ENCODE measurements around the gene DCXR.

The DCXR gene

GRCh38 chr17:82083009-82083408, 45.5 kb upstream of the DCXR start:
- no peak overlapping the region for H3K4me3 ChIP-seq (ENCODE audit: low read depth, low read length)
- TF ChIP-seq, protein P1, sequence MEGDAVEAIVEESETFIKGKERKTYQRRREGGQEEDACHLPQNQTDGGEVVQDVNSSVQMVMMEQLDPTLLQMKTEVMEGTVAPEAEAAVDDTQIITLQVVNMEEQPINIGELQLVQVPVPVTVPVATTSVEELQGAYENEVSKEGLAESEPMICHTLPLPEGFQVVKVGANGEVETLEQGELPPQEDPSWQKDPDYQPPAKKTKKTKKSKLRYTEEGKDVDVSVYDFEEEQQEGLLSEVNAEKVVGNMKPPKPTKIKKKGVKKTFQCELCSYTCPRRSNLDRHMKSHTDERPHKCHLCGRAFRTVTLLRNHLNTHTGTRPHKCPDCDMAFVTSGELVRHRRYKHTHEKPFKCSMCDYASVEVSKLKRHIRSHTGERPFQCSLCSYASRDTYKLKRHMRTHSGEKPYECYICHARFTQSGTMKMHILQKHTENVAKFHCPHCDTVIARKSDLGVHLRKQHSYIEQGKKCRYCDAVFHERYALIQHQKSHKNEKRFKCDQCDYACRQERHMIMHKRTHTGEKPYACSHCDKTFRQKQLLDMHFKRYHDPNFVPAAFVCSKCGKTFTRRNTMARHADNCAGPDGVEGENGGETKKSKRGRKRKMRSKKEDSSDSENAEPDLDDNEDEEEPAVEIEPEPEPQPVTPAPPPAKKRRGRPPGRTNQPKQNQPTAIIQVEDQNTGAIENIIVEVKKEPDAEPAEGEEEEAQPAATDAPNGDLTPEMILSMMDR (IDR thresholded peaks at IDR 0.05; ENCODE audit: control insufficient read depth, extremely low read depth, insufficient read depth): no peak
- DNase-seq (ENCODE audit: low read depth): no peak

GRCh38 chr17:82082456-82082855, 45.0 kb upstream of the DCXR start:
- DNase-seq (ENCODE audit: low read depth): no peak
- H3K4me3 ChIP-seq (ENCODE audit: low read depth, low read length): no peak overlapping the region
- TF ChIP-seq, protein P1 (IDR thresholded peaks at IDR 0.05; ENCODE audit: control insufficient read depth, extremely low read depth, insufficient read depth): no peak

DNA sequence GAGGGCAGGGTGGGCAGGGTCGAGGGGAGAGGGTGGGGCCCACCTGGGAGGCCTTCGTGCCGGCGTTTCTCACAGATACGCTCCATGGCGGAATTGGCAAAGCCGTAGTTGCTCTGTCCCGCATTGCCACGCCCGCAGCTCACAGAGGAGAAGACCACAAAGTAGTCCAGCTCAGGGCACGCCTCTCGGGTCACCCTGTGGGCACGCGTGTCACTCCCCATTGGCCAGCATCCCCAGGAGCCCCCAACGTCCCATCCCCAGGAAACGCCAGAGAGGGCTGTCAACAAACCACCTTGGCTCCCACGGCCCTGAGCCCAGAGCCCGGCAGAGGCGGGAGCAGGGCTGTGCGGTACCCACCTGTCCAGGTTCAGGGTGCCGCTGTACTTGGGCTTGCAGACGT, 44.5 kb upstream of the DCXR start:
- no peak overlapping the region for H3K4me3 ChIP-seq (ENCODE audit: low read depth, low read length)
- no peak for DNase-seq (ENCODE audit: low read depth)
- TF ChIP-seq, protein P1 (IDR thresholded peaks at IDR 0.05; ENCODE audit: control insufficient read depth, extremely low read depth, insufficient read depth): no peak

- TF ChIP-seq, protein P1 (IDR thresholded peaks at IDR 0.05; ENCODE audit: control insufficient read depth, extremely low read depth, insufficient read depth): no peak
- no peak overlapping the region for H3K4me3 ChIP-seq (ENCODE audit: low read depth, low read length)
- no peak for DNase-seq (ENCODE audit: low read depth)
Measured at GRCh38 chr17:82081546-82081945, 44.0 kb upstream of the DCXR start.

DNA sequence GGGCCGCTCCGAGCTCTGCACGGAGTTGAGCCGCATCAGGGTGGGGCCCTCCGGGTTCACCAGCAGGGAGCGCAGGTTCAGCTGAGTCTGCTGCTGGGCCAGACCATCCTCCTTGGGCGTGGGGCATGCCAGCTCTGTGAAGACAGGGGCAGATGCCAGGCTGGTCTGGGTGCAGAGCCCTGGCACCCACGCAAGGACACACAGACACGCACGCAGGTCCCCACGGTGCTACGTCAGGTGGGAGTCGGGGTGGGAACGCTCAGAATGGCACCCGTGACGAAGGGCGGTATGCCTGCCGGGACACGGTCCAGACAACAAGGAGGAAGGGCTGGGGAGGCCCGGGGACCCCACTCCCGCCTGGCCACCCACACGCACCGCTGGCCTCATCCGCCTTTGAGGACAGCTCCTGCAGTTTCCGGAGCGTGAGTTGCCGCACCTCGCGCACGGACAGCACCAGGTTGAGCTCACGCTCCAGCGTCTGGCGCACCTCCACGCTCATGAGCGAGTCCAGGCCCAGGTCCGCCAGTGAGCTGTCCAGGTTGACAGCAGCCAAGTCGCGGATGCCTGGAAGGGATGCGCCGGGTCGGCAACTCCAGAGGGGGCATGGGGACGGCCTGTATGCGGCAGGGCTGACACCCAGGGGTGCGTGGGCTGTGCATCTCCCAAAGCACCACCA, 43.4 kb upstream of the DCXR start:
- TF ChIP-seq, protein P1 (IDR thresholded peaks at IDR 0.05; ENCODE audit: control insufficient read depth, extremely low read depth, insufficient read depth): no peak
- no peak for DNase-seq (ENCODE audit: low read depth)
- no peak overlapping the region for H3K4me3 ChIP-seq (ENCODE audit: low read depth, low read length)

DNA sequence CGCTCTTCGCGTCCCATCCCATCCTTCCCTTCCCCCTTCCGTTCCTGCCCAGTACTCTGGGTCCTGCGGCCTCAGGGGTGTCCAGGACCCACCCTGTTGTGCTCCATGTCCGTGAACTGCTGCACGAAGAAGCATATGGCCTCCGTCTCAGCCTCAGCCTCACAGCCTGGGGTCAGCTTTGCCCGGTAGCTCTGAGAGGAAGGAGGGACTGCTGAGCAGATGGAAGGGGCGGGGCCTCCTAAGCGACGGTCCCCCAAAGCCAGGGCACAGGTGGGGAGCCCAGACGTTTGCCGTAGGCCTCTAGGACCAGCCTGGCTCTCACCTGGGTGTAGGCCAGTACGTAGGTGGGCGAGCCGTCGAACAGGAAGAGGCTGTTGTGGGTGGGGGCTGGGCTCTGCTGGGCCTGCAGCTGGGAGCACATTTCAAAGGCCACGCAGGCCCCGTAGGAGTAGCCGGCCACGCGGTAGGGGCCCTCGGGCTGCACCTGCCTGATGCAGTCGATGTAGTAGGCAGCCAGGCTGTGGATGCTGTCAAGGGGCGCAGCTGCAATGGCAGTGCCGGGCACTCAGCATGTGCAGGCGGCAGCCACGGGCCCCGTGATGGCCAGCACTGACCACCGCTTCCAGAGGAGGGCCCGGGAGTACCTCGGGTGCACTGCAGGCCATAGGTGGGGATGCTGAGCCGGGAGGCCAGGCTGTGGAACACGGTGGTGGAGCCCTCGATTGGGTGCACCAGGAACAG, 42.7 kb upstream of the DCXR start:
- TF ChIP-seq, protein P1 (IDR thresholded peaks at IDR 0.05; ENCODE audit: control insufficient read depth, extremely low read depth, insufficient read depth): no peak
- no peak for DNase-seq (ENCODE audit: low read depth)
- H3K4me3 ChIP-seq (ENCODE audit: low read depth, low read length): no peak overlapping the region
